ENCODE measurements around the gene TMEM59. TPM values are rescaled to one million over a fixed set of nuclear protein-coding genes. Genes with fewer than 3 reads are reported as not detected.
A peak's percentile ranks its signal among the peaks of the same experiment; 100 is the strongest.
"Not testable (repeated sequence)": the region's sequence is repeated elsewhere in the genome, so short reads cannot be mapped to it uniquely, and the experiment has no call there.

Gene TMEM59
- total RNA-seq, 2 experiments from 2014 or later, result 89.4 to 97.7 TPM

GRCh38 chr1:54077359-54077758 is 24.4 kb upstream of the TMEM59 start:
- H3K4me1 Mint-ChIP-seq, result peaks cover 13% of the 10 kb centered on the region
- no peaks in the 10 kb centered on the region for H3K27me3 Mint-ChIP-seq
- no peaks in the 10 kb centered on the region for H3K9me3 Mint-ChIP-seq
- H3K4me3 Mint-ChIP-seq, result no peak overlapping the region
- peaks cover 2% of the 10 kb centered on the region for H3K36me3 Mint-ChIP-seq
- DNase-seq, result no peak
- no peak overlapping the region for H3K27ac Mint-ChIP-seq

- no peak for DNase-seq
- Mint-ChIP-seq H3K9me3 (no peaks in the 10 kb centered on the region), H3K27me3 (no peaks in the 10 kb centered on the region), H3K36me3 (peaks cover 10% of the 10 kb centered on the region), H3K4me1 (no peaks in the 10 kb centered on the region), H3K27ac (no peak overlapping the region), H3K4me3 (no peak overlapping the region)
Measured at GRCh38 chr1:54070171-54070837, 17.3 kb upstream of the TMEM59 start.

- H3K4me3 Mint-ChIP-seq, result no peak overlapping the region
- no peak overlapping the region for H3K27ac Mint-ChIP-seq
- peaks cover 13% of the 10 kb centered on the region for H3K36me3 Mint-ChIP-seq
- H3K27me3 Mint-ChIP-seq, result no peaks in the 10 kb centered on the region
- no peak for DNase-seq
- H3K4me1 Mint-ChIP-seq, result no peaks in the 10 kb centered on the region
- no peaks in the 10 kb centered on the region for H3K9me3 Mint-ChIP-seq
Measured at GRCh38 chr1:54069791-54070170, 16.8 kb upstream of the TMEM59 start.

- H3K4me3 Mint-ChIP-seq, result no peak overlapping the region
- DNase-seq, result no peak
- H3K27ac Mint-ChIP-seq, result no peak overlapping the region
- H3K4me1 Mint-ChIP-seq, result no peaks in the 10 kb centered on the region
- H3K9me3 Mint-ChIP-seq, result no peaks in the 10 kb centered on the region
- H3K27me3 Mint-ChIP-seq, result no peaks in the 10 kb centered on the region
- H3K36me3 Mint-ChIP-seq, result peaks cover 11% of the 10 kb centered on the region
Measured at GRCh38 chr1:54064299-54064698, 11.3 kb upstream of the TMEM59 start.

DNA sequence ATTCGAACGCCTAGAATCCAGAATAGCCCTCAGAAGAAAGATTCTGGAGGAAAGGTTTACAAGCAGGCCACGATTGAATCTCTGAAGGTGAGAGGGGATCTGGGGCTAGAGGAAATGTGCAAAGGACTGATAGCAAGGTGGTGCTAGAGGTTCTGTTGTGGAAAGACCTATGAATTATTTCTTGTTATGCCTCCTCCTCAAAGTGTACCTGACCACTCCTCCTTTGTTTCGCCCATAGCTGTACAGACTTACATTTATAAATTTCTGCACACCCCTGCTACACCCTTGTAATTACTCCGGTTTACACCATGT is 1.4 kb upstream of the TMEM59 start:
- H3K36me3 Mint-ChIP-seq, result peaks cover 23% of the 10 kb centered on the region
- H3K4me3 Mint-ChIP-seq, result no peak overlapping the region
- peaks cover 28% of the 10 kb centered on the region for H3K4me1 Mint-ChIP-seq
- no peak for DNase-seq
- no peaks in the 10 kb centered on the region for H3K27me3 Mint-ChIP-seq
- H3K27ac Mint-ChIP-seq, result no peak overlapping the region
- no peaks in the 10 kb centered on the region for H3K9me3 Mint-ChIP-seq

- DNase-seq, result no peak
- H3K27me3 Mint-ChIP-seq, result no peaks in the 10 kb centered on the region
- peaks cover 20% of the 10 kb centered on the region for H3K36me3 Mint-ChIP-seq
- no peak overlapping the region for H3K4me3 Mint-ChIP-seq
- H3K4me1 Mint-ChIP-seq, result peaks cover 29% of the 10 kb centered on the region
- H3K27ac Mint-ChIP-seq, result no peak overlapping the region
- no peaks in the 10 kb centered on the region for H3K9me3 Mint-ChIP-seq
Measured at GRCh38 chr1:54053745-54054437, 887 bp upstream of the TMEM59 start.

- DNase-seq, result peak; percentile 26
- Mint-ChIP-seq H3K9me3 (no peaks in the 10 kb centered on the region), H3K4me3 (no peak overlapping the region), H3K4me1 (peaks cover 39% of the 10 kb centered on the region), H3K27ac (no peak overlapping the region), H3K27me3 (no peaks in the 10 kb centered on the region), H3K36me3 (peaks cover 16% of the 10 kb centered on the region)
Measured at GRCh38 chr1:54052431-54052933, 522 bp downstream of the TMEM59 start.

DNA sequence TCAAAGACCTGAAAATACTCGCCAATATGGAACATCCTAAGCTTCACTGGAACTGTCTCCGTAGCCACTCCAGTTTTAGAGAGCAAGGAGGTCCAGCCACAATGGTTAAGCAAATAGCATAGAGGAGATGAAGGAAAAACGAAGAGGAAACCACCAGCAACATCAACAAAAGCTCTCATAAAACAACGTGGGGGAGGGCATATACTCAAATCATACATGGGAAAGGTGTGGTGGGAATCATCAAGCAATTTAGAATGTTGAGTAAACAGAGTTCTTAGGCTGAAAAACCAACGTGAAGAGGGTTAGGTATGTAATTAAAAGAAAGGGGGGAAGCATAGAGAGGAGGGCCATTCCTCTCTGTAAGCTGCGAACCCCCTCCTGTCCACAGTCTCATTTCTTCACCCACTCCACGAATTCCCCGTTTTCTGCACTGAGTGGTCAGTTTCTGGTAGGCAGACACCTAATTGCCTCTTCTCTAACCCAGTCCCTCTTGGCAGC is 1.0 kb downstream of the TMEM59 start:
- Mint-ChIP-seq H3K9me3 (no peaks in the 10 kb centered on the region), H3K27me3 (no peaks in the 10 kb centered on the region), H3K4me1 (peaks cover 42% of the 10 kb centered on the region), H3K36me3 (peaks cover 13% of the 10 kb centered on the region), H3K4me3 (no peak overlapping the region), H3K27ac (no peak overlapping the region)
- no peak for DNase-seq

GRCh38 chr1:54050435-54050834 is 2.6 kb downstream of the TMEM59 start:
- H3K36me3 Mint-ChIP-seq, H3K27ac Mint-ChIP-seq, H3K9me3 Mint-ChIP-seq, DNase-seq, H3K27me3 Mint-ChIP-seq: not testable (repeated sequence)
- H3K4me3 Mint-ChIP-seq, result peak overlapping the region; percentile 4
- peaks cover 43% of the 10 kb centered on the region for H3K4me1 Mint-ChIP-seq

DNA sequence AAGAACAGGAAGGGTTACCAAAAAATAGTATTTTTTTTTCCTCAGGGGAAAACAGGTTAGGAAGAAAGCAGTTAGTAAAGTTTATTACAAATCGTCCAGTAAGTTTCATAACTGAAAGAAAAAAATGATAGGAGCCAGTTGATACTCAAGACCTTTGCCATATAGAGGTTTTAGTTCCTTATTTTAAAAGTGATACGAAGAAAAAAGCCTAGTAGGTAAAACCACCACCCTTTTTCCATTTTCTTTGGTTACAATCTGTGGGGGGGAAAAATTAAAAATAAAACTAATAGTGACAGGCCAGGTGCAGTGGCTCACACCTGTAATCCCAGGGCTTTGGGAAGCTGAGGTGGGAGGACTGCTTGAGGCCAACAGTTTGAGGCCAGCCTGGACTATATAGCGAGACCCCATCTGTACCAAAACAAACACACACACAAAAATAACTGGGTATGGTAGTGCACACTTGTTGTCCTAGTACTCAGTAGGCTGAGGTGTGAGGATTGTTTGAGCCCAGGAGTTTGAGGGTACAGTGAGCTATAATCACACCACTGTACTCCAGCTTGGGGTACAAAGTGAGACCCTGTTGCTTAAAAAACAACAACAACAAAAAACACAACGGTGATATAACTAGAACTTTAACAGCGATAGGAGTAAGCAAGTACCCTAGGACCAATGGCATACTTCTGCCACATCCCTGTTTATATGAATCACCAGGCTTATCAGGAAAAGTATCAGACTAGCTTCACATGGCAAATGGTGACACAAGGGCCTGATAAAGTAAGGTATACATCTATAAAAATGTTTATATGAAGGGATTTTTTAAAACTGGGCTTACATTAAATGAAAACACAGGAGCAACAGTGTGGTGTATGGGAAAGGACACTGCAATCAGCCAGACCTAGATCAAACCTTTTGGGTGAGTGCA is 5.4 kb downstream of the TMEM59 start:
- peaks cover 34% of the 10 kb centered on the region for H3K4me1 Mint-ChIP-seq
- H3K36me3 Mint-ChIP-seq, result peaks cover 8% of the 10 kb centered on the region
- no peaks in the 10 kb centered on the region for H3K27me3 Mint-ChIP-seq
- peak overlapping the region; percentile 14 for H3K27ac Mint-ChIP-seq
- H3K4me3 Mint-ChIP-seq, result no peak overlapping the region
- DNase-seq, result no peak
- H3K9me3 Mint-ChIP-seq, result no peaks in the 10 kb centered on the region

- DNase-seq, result no peak
- H3K27me3 Mint-ChIP-seq, result no peaks in the 10 kb centered on the region
- H3K27ac Mint-ChIP-seq, result peak overlapping the region; percentile 14
- H3K9me3 Mint-ChIP-seq, result no peaks in the 10 kb centered on the region
- H3K4me3 Mint-ChIP-seq, result no peak overlapping the region
- H3K4me1 Mint-ChIP-seq, result peaks cover 34% of the 10 kb centered on the region
- peaks cover 8% of the 10 kb centered on the region for H3K36me3 Mint-ChIP-seq
Measured at GRCh38 chr1:54046671-54047383, 6.2 kb downstream of the TMEM59 start.

DNA sequence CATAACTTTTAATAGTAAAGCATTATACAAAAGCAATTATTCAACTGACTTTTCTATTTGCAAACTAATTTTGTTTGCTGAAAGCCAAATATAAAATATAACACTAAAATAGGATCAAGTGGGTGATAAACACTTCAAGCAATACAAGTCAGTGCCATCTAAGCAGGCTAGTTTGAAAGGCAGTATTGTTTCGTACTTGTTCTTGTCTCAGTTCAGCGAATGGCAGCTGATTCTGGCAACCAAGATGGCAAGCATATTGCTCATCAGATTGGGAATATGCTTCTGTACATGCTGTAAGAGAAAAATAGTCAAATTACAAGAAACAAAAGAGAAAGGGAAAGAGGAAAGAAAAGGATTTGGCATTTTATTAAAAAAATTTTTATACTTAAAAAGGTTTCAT is 7.5 kb downstream of the TMEM59 start:
- peaks cover 31% of the 10 kb centered on the region for H3K4me1 Mint-ChIP-seq
- no peak overlapping the region for H3K4me3 Mint-ChIP-seq

GRCh38 chr1:54041806-54042205 is 11.2 kb downstream of the TMEM59 start:
- Mint-ChIP-seq H3K27ac (no peak overlapping the region), H3K36me3 (peaks cover 12% of the 10 kb centered on the region)

More for the DNA sequence above, 7.5 kb downstream of the TMEM59 start:
- H3K9me3 Mint-ChIP-seq, result no peaks in the 10 kb centered on the region
- no peaks in the 10 kb centered on the region for H3K27me3 Mint-ChIP-seq
- peaks cover 8% of the 10 kb centered on the region for H3K36me3 Mint-ChIP-seq
- H3K27ac Mint-ChIP-seq, result no peak overlapping the region
- no peak for DNase-seq

GRCh38 chr1:54037476-54037875 is 15.5 kb downstream of the TMEM59 start:
- H3K4me3 Mint-ChIP-seq, result no peak overlapping the region
- no peak for DNase-seq
- no peaks in the 10 kb centered on the region for H3K4me1 Mint-ChIP-seq
- peak overlapping the region; percentile 2 for H3K27ac Mint-ChIP-seq
- no peaks in the 10 kb centered on the region for H3K27me3 Mint-ChIP-seq
- no peaks in the 10 kb centered on the region for H3K9me3 Mint-ChIP-seq
- H3K36me3 Mint-ChIP-seq, result peaks cover 10% of the 10 kb centered on the region

More at GRCh38 chr1:54041806-54042205, 11.2 kb downstream of the TMEM59 start:
- H3K4me3 Mint-ChIP-seq, result no peak overlapping the region
- peaks cover 8% of the 10 kb centered on the region for H3K4me1 Mint-ChIP-seq
- no peaks in the 10 kb centered on the region for H3K9me3 Mint-ChIP-seq
- DNase-seq, result no peak
- H3K27me3 Mint-ChIP-seq, result no peaks in the 10 kb centered on the region
